T-helper 2 cell treated with Interferon-gamma antibody and Interleukin-4, amounts not matched to agents 5 μg/mL and 100 μg/mL, for 36 hours (primary cell): Measurements from ENCODE around the gene SFMBT2.
"Not testable (repeated sequence)": the region's sequence is repeated elsewhere in the genome, so short reads cannot be mapped to it uniquely, and the experiment has no call there.

ENCODE experiments used
- DNase-seq: peaks from one replicate; pipeline ENCODE4 v3.0.0; 2021; ENCODE audit warnings: low spot score
- H3K27ac Mint-ChIP-seq: one replicate; pipeline ENCODE4 v1.8.0; 2021; ENCODE audit warnings: mild to moderate bottlenecking, mixed read lengths
- H3K27me3 Mint-ChIP-seq: one replicate; pipeline ENCODE4 v1.8.0; 2021; ENCODE audit warnings: low read depth, mixed read lengths
- H3K36me3 Mint-ChIP-seq: one replicate; pipeline ENCODE4 v1.8.0; 2021; ENCODE audit warnings: low read depth, mixed read lengths
- H3K4me1 Mint-ChIP-seq: one replicate; pipeline ENCODE4 v1.8.0; 2021; ENCODE audit warnings: low read depth, mixed read lengths
- H3K4me3 Mint-ChIP-seq: one replicate; pipeline ENCODE4 v1.8.0; 2022; ENCODE audit warnings: mild to moderate bottlenecking, moderate library complexity, mixed read lengths
- H3K9me3 Mint-ChIP-seq: one replicate; pipeline ENCODE4 v1.8.0; 2021; ENCODE audit warnings: mixed read lengths

SFMBT2 gene

DNA sequence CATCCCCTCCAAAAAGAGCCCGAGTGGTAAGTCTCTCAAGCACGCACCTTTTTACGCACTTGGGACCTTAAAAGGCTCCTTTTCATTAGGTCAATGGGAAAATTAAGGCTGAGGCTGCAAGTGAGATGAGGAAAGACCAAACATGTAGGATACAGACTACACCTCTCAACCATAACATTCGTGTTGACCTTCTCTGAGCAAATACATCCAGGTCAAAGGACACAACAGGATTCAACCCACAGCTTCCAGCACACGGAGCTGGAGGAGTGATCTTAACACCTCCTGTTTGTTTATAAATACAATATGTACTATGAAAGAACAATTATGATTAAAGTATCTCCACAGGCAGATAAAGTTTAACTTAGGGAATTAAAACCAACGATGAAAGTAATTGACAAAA is 9.7 kb downstream of the SFMBT2 start:
- Mint-ChIP-seq H3K4me3 (no peak overlapping the region), H3K36me3 (peaks cover 21% of the 10 kb centered on the region), H3K27me3 (no peaks in the 10 kb centered on the region), H3K27ac (no peak overlapping the region), H3K9me3 (no peaks in the 10 kb centered on the region), H3K4me1 (peaks cover 21% of the 10 kb centered on the region)
- DNase-seq: no peak

DNA sequence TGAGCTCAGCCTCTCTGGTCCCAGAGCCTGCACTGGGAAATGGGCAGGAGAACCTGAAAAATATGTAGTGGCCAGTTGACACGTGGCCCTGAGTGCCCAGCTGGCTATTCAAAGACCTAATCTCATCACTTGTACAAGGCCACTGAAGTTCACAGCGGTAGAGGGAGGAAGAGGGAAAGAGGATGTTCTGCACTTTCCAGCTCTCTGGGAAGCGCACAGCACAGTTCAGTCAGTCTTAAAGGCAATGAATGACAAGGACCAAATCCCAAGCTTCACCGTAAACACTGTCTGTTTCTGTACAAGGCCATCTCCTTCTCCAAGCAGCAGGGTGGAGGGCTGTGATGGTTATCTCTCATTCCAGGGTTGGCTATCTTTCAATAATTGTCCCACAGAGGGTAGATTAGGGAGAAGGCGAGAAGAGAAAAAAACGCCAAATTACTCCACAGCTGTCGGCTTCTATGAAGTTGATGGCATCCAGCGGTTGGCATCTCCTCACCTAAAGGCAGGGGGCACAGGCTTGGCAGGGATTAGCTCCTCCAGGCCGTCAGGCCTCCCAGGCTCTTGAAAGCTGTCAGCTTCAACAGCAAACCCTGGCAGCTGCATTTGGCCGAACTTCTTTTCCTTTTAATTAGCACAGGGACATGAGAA is 10.6 kb downstream of the SFMBT2 start:
- Mint-ChIP-seq H3K4me3 (no peak overlapping the region), H3K27ac (no peak overlapping the region), H3K9me3 (no peaks in the 10 kb centered on the region), H3K36me3 (peaks cover 21% of the 10 kb centered on the region), H3K4me1 (peaks cover 16% of the 10 kb centered on the region), H3K27me3 (no peaks in the 10 kb centered on the region)
- no peak for DNase-seq

DNA sequence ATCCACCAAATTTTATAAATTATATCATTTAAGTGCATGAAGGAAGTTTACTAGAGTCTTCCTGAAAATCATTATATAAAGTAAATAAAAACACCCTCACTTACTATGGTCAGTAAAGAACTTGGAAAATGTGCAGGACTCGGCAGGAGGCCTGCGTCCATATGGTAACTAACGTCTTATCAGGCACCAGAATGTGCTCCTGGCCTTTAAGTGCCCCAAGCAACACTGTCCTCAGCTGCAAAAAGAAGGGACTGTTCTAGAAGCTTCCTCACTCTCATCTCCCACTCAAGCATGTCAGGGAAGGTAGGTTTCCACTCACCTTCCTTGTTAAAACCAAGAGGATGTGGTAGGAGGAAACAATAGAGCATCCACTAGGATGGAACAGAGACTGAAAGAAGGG is 11.3 kb downstream of the SFMBT2 start:
- no peak overlapping the region for H3K27ac Mint-ChIP-seq
- no peak for DNase-seq
- peaks cover 16% of the 10 kb centered on the region for H3K4me1 Mint-ChIP-seq
- no peaks in the 10 kb centered on the region for H3K27me3 Mint-ChIP-seq
- no peaks in the 10 kb centered on the region for H3K9me3 Mint-ChIP-seq
- H3K36me3 Mint-ChIP-seq: peaks cover 17% of the 10 kb centered on the region
- H3K4me3 Mint-ChIP-seq: no peak overlapping the region

DNA sequence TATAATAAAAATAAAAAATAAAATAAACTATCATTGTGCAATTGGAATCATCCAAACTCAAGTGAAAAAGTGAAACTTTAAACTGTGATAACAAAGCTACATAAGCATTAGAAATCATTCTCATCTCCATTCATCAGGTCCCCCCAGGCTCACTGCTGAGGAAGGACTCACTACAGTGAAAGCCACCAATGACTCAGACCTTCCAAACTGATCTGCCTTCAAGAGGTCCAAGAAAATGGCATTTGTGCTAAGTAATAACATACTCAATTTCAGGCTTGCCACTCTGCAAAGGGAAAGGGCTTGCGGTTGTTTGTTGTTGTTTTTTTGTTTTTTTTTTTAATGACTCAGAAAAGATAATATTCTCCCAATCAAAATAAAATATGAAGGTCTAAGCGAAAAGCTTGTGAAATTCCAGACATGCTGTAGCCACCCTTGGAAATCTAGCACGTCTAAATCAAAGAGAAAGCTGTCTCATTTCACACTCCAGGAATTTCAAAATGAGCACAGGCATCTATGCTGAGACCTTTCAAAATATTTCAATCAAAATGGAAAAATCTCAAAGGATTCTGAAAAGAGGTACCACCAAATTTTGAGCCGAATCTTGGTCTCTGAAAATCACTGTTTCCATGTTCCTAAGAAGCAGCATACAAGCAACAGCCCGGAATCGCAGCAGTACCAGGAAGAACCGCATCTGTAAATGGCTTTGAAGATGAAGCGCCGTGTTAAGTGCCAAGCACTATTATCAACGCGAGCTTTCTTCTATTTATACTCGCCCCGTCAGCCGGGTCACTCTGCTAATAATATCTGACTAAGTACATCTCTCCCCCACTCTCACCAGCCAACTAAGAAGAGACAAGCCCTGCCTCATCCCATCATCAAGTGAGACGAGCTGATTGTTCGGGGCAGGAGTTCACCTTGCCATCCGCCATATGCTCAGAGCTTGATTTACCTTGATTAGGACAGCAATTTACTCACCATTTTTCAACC is 13.5 kb downstream of the SFMBT2 start:
- Mint-ChIP-seq H3K9me3 (no peaks in the 10 kb centered on the region), H3K27ac (no peak overlapping the region), H3K27me3 (no peaks in the 10 kb centered on the region), H3K36me3 (peaks cover 16% of the 10 kb centered on the region), H3K4me1 (peaks cover 20% of the 10 kb centered on the region), H3K4me3 (no peak overlapping the region)
- peak; percentile 25 for DNase-seq

DNA sequence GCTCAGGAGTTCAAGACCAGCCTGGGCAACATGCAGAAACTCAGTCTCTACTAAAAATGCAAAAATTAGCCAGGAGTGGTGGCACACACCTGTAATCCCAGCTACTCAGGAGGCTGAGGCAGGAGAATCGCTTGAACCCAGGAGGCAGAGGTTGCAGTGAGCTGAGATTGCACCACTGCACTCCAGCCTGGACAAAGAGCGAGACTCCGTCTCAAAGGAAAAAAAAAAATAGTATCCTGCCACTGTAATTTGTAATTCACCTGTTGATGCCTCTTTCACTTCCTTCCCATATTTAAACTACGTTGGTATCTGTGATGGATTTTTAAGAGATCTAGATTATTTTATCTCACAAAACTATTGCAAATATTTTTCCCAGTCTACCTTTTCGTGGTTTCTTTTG is 18.5 kb downstream of the SFMBT2 start:
- not testable (repeated sequence) for H3K27ac Mint-ChIP-seq, H3K4me3 Mint-ChIP-seq, H3K36me3 Mint-ChIP-seq, H3K9me3 Mint-ChIP-seq, DNase-seq, H3K27me3 Mint-ChIP-seq
- H3K4me1 Mint-ChIP-seq: peaks cover 28% of the 10 kb centered on the region

DNA sequence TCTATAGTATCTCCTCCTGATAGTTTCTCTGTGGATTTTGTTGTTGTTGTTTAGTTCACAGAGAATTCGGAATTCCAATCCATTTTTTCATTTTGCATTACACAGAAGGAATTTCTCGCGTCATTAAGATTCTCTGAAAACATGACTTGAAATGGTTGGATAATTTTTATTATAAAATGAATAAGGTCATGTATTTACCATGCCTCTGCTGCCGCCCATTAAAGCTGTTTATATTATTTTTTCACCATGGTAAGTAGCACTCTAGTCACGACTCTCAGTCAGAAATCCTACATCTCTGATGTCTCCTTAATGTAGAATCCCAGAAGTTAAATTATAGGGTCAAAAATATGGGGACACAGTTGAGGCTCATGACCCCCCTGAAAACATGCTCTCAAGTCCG is 19.1 kb downstream of the SFMBT2 start:
- Mint-ChIP-seq H3K9me3 (no peaks in the 10 kb centered on the region), H3K4me1 (peaks cover 27% of the 10 kb centered on the region), H3K27ac (no peak overlapping the region)

DNA sequence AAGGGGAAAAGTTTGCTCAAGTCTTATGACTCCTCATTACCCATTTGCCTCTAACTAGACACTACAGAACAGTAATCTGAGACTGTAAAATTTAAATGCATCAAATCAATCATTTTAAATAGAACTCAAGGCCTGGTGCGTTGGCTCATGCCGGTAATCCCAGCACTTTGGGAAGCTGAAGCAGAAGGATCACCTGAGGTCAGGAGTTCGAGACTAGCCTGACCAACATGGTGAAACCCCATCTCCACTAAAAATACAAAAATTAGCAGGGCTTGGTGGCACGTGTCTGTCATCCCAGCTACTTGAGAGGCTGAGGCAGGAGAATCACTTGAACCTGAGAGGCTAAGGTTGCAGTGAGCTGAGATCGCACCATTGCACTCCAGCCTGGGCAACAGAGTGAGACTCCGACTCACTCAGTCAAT is 20.1 kb downstream of the SFMBT2 start:
- H3K27ac Mint-ChIP-seq, H3K36me3 Mint-ChIP-seq, H3K9me3 Mint-ChIP-seq, H3K27me3 Mint-ChIP-seq, H3K4me3 Mint-ChIP-seq, DNase-seq: not testable (repeated sequence)
- peaks cover 24% of the 10 kb centered on the region for H3K4me1 Mint-ChIP-seq

More for the DNA sequence above, 19.1 kb downstream of the SFMBT2 start:
- no peak overlapping the region for H3K4me3 Mint-ChIP-seq
- peaks cover 6% of the 10 kb centered on the region for H3K36me3 Mint-ChIP-seq
- no peaks in the 10 kb centered on the region for H3K27me3 Mint-ChIP-seq
- DNase-seq: no peak

DNA sequence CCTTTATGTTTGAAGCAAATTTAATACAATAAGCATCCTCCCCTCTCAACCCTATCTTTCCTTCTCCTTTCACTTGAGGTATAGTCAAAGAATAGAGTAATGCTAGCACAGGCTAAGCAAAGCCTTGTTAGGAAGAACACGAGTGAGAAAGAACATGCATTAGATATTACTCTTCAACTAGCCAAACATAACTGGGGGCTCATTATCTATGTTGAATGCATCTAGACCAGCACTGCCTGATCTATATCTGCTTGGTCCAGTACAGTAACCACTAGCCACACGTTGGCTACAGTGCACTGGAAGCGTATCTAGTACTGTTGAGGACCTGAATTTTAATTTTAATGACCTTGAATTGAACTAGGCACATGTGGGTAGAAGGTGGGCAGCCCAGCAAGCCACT is 21.0 kb downstream of the SFMBT2 start:
- Mint-ChIP-seq H3K36me3 (peaks cover 6% of the 10 kb centered on the region), H3K27ac (no peak overlapping the region), H3K9me3 (no peaks in the 10 kb centered on the region), H3K27me3 (no peaks in the 10 kb centered on the region), H3K4me3 (peak overlapping the region; percentile 10), H3K4me1 (peaks cover 24% of the 10 kb centered on the region)
- no peak for DNase-seq

DNA sequence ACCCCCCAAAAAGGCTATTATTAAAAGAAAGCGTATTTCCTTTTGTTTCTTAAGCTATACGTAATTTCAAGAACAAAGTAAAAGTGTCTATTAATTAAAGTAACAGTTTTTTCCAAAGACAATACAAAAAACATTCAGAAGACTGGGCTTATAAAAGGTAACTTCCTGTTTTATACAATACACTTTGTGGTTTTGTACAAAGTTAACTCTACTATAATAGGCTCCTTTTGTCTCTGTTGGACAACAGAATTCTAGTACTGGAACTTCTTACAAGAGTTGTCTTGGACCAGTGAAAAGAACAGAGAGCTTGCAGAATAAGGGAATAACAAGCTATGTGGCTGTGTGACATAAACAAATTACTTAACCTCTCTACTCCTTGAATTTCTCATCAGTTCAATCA is 21.5 kb downstream of the SFMBT2 start:
- no peaks in the 10 kb centered on the region for H3K27me3 Mint-ChIP-seq
- no peak overlapping the region for H3K27ac Mint-ChIP-seq
- no peaks in the 10 kb centered on the region for H3K9me3 Mint-ChIP-seq
- H3K36me3 Mint-ChIP-seq: peaks cover 6% of the 10 kb centered on the region
- DNase-seq: no peak
- peak overlapping the region; percentile 10 for H3K4me3 Mint-ChIP-seq
- peaks cover 24% of the 10 kb centered on the region for H3K4me1 Mint-ChIP-seq

DNA sequence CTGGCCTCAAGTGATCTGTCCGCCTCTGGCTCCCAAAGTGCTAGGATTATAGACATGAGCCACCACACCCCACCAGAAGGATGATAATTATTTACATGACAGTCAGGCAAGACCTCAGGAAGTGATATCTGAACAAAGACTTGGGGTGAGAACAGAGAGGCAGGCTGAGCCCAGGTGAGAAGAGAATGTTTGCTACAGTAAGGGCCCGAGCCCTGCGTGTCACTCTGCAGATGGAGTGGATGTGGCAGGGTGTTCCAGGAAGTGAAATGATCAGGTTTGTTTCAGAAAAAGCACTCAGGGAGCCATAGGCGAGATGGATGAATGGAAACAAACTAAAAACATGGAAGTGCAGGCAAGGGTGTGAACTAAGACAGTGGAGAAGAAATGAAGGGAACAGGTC is 22.2 kb downstream of the SFMBT2 start:
- DNase-seq: no peak
- peaks cover 25% of the 10 kb centered on the region for H3K4me1 Mint-ChIP-seq

DNA sequence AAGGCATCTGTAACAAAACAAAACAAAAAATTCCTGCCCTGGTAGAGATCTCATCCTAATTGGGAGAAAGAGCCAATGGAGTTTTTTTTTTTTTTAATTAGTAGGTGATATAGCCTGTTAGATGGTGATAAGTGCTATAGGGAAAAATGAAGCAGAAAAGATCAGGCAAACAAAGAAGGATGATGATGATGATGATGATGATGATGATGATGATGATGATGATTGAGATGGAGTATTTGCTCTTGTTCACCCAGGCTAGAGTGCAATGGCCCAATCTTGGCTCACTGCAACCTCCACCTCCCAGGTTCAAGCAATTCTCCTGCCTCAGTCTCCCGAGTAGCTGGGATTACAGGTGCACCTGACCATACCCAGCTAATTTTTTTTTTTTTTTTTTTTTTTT is 22.7 kb downstream of the SFMBT2 start:
- H3K36me3 Mint-ChIP-seq, H3K4me3 Mint-ChIP-seq, H3K27ac Mint-ChIP-seq, H3K27me3 Mint-ChIP-seq, DNase-seq, H3K9me3 Mint-ChIP-seq: not testable (repeated sequence)
- H3K4me1 Mint-ChIP-seq: peaks cover 29% of the 10 kb centered on the region

More for the DNA sequence above, 22.2 kb downstream of the SFMBT2 start:
- Mint-ChIP-seq H3K27ac (peak overlapping the region; percentile 83), H3K4me3 (peak overlapping the region; percentile 59), H3K36me3 (peaks cover 6% of the 10 kb centered on the region), H3K27me3 (no peaks in the 10 kb centered on the region), H3K9me3 (no peaks in the 10 kb centered on the region)

DNA sequence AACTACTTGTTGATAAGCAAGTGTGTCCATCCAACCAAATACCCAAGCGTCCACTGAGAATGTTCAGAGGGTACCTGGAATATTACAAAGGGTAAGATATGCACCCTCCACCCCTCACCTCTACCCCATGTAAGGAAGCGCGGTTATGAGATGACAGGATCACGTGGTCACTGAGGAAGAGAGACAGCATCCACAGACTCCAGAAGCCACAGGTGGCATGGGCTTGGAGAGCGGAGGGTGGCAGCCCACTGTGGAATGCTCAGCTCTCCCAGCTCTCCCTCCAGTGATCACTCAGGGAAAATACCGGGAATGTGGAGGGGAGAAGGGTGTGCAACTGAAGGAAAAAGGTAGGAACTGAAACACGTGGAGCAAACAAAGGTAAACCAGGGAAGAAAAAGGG is 25.7 kb downstream of the SFMBT2 start:
- DNase-seq: no peak
- Mint-ChIP-seq H3K9me3 (no peaks in the 10 kb centered on the region), H3K4me1 (peaks cover 35% of the 10 kb centered on the region), H3K4me3 (no peak overlapping the region), H3K27me3 (no peaks in the 10 kb centered on the region), H3K27ac (no peak overlapping the region), H3K36me3 (peaks cover 17% of the 10 kb centered on the region)

DNA sequence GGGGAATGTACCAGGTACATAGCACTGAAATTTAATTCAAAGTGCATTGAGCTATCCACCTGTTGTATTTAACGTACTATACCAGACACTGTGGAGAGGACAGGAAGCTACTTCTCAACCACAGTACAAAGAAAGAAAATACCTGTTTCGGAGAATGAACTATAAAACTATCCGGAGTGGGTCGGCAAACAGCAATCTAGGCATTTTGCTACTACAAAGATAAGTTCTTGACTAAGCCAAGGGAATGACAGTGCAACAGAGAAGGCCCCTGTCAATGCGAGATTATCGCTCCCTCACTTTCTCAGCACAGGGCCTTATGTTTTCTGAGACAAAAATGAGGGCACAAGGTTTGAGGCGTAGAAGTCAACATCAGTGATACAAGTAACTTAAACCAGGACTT is 27.4 kb downstream of the SFMBT2 start:
- no peaks in the 10 kb centered on the region for H3K27me3 Mint-ChIP-seq
- H3K27ac Mint-ChIP-seq: no peak overlapping the region
- H3K4me3 Mint-ChIP-seq: peak overlapping the region; percentile 4
- H3K36me3 Mint-ChIP-seq: peaks cover 29% of the 10 kb centered on the region
- no peaks in the 10 kb centered on the region for H3K9me3 Mint-ChIP-seq
- no peak for DNase-seq
- H3K4me1 Mint-ChIP-seq: peaks cover 23% of the 10 kb centered on the region

DNA sequence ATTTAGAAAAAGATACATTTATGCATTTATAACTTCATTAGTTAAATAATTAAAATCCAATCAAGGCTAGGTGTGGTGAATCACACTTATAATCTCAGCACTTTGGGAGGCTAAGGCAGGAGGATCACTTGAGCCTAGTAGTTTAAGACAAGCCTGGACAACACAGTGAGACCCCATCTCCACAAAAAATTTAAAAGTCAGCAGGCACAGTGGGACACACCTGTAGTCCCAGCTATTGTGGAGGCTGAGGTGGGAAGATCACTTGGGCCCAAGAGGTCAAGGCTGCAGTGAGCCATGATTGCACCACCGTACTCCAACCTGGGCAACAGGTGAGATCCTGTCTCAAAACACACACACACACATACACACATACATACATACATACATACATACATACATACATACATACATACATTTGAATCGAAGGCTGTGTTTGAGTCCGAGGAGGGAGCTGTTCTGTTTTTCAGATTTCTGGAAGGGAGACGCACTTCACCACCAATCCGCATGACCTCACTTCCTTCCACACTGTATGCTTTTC is 30.1 kb downstream of the SFMBT2 start:
- Mint-ChIP-seq H3K36me3 (peaks cover 35% of the 10 kb centered on the region), H3K27me3 (no peaks in the 10 kb centered on the region), H3K4me1 (peaks cover 18% of the 10 kb centered on the region), H3K27ac (no peak overlapping the region), H3K4me3 (no peak overlapping the region), H3K9me3 (no peaks in the 10 kb centered on the region)
- DNase-seq: no peak
